Measurements from ENCODE around the gene ZNF609.

DNA sequence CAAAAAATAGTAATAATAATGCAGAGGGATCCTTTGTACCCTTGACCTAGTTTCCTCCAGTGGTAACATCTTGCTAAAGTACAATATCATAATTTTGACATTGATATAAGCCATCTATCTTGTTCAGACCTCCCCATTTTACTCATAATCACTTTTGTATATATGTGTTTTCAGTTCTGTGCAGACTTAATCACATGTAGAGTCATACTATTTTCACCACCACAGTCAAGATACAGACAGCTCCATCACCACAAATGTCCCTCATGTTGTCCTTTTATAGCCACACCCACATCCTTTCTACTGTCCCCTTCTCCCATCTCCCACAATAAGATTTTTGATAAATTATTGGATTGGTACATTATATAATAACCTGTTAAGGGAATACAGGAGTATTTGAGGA, 25.4 kb downstream of the ZNF609 start:
- TF ChIP-seq, protein P1, sequence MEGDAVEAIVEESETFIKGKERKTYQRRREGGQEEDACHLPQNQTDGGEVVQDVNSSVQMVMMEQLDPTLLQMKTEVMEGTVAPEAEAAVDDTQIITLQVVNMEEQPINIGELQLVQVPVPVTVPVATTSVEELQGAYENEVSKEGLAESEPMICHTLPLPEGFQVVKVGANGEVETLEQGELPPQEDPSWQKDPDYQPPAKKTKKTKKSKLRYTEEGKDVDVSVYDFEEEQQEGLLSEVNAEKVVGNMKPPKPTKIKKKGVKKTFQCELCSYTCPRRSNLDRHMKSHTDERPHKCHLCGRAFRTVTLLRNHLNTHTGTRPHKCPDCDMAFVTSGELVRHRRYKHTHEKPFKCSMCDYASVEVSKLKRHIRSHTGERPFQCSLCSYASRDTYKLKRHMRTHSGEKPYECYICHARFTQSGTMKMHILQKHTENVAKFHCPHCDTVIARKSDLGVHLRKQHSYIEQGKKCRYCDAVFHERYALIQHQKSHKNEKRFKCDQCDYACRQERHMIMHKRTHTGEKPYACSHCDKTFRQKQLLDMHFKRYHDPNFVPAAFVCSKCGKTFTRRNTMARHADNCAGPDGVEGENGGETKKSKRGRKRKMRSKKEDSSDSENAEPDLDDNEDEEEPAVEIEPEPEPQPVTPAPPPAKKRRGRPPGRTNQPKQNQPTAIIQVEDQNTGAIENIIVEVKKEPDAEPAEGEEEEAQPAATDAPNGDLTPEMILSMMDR (IDR thresholded peaks at IDR 0.05; ENCODE audit: poor library complexity, severe bottlenecking) = no peak
- TF ChIP-seq RAD21 (conservative IDR thresholded peaks at IDR 0.05) = no peak
- no peak for TF ChIP-seq POLR2AphosphoS5 (IDR thresholded peaks at IDR 0.05)
- TF ChIP-seq MXI1 (conservative IDR thresholded peaks at IDR 0.05; ENCODE audit: poor library complexity, severe bottlenecking) = no peak
- TF ChIP-seq, protein P2, sequence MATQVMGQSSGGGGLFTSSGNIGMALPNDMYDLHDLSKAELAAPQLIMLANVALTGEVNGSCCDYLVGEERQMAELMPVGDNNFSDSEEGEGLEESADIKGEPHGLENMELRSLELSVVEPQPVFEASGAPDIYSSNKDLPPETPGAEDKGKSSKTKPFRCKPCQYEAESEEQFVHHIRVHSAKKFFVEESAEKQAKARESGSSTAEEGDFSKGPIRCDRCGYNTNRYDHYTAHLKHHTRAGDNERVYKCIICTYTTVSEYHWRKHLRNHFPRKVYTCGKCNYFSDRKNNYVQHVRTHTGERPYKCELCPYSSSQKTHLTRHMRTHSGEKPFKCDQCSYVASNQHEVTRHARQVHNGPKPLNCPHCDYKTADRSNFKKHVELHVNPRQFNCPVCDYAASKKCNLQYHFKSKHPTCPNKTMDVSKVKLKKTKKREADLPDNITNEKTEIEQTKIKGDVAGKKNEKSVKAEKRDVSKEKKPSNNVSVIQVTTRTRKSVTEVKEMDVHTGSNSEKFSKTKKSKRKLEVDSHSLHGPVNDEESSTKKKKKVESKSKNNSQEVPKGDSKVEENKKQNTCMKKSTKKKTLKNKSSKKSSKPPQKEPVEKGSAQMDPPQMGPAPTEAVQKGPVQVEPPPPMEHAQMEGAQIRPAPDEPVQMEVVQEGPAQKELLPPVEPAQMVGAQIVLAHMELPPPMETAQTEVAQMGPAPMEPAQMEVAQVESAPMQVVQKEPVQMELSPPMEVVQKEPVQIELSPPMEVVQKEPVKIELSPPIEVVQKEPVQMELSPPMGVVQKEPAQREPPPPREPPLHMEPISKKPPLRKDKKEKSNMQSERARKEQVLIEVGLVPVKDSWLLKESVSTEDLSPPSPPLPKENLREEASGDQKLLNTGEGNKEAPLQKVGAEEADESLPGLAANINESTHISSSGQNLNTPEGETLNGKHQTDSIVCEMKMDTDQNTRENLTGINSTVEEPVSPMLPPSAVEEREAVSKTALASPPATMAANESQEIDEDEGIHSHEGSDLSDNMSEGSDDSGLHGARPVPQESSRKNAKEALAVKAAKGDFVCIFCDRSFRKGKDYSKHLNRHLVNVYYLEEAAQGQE (IDR thresholded peaks at IDR 0.05; ENCODE audit: borderline replicate concordance) = no peak
- no peak for TF ChIP-seq TAF1 (IDR thresholded peaks at IDR 0.05; ENCODE audit: low read depth)
- no peak for TF ChIP-seq EZH2 (IDR thresholded peaks at IDR 0.05; ENCODE audit: borderline replicate concordance, insufficient read depth, low read length, poor library complexity, severe bottlenecking)
- no peak for TF ChIP-seq EP300 (conservative IDR thresholded peaks at IDR 0.05; ENCODE audit: poor library complexity, severe bottlenecking)

Measured in neural cell (in vitro differentiated cells).